ENCODE measurements around the gene FAAH2. TPM values are rescaled to one million over a fixed set of nuclear protein-coding genes. Genes with fewer than 3 reads are reported as not detected.

FAAH2 gene
- total and polyA plus RNA-seq, 2 donors (not counting 3 experiments of a cell fraction or from before 2014, with no cell fraction given): 0.06 to 0.15 TPM

DNA sequence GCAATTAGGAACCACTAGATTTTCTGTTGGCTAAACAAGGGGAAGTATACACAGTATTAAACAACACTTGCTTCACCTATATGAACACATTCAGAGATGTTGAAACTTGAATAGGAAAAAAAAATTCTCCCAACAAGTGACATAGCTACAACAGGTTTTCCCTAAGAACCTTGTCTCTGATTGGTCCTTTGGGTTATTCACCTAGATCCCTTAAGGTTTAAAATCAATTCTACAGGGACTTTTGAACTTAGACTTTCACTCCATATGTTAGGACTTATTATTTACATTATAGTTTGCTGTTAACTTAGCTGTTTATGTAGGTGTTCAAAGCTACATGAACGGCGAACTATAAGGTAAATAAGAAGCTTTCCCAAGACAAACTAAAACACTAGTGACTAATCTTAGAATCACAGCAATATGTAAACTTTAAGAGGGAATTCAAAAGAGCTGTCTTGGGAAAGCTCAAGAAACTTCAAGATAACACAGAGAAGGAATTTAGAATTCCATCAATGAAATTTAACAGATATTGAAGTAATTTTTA, 233.1 kb downstream of the FAAH2 start:
- ChIA-PET CTCF (interaction anchor here (1.6 kb wide), 1 partner anchor 10 kb away, joined by 4 read pairs; no protein-coding TSS in a partner anchor), POLR2A (no interaction called here)
- Histone ChIP-seq H3K9ac (replicated peaks; ENCODE audit: extremely low read depth, insufficient read depth, low read length) (no peak overlapping the region), H3K36me3 (ENCODE audit: control insufficient read depth in 2 of 2, extremely low read depth in 1 of 2, insufficient read depth in 2 of 2, low read length in 2 of 2) (no peaks in the 10 kb centered on the region), H3K4me3 (replicated peaks in 1 of 3; ENCODE audit: insufficient read depth in 1 of 3, low read depth in 1 of 3, low read length in 3 of 3) (no peak overlapping the region), H3K9me3 (replicated peaks; ENCODE audit: control insufficient read depth, insufficient read depth, low read length) (no peaks in the 10 kb centered on the region), H3K4me1 (ENCODE audit: control insufficient read depth, extremely low read depth, insufficient read depth, low read length) (no peaks in the 10 kb centered on the region), H3K27ac (ENCODE audit: insufficient read depth, low read depth, low read length) (no peak overlapping the region), H3K4me2 (ENCODE audit: insufficient read depth, low read length) (no peak overlapping the region), H3K27me3 (ENCODE audit: control insufficient read depth in 2 of 2, insufficient read depth in 2 of 2, low read length in 2 of 2) (no peaks in the 10 kb centered on the region), H2AFZ (ENCODE audit: low read depth, low read length) (no peak overlapping the region), H3K9me1 (replicated peaks; ENCODE audit: control insufficient read depth, extremely low read depth, insufficient read depth, low read length) (no peaks in the 10 kb centered on the region), H4K20me1 (replicated peaks; ENCODE audit: control insufficient read depth, extremely low read depth, insufficient read depth, low read length) (no peaks in the 10 kb centered on the region), H3K79me2 (ENCODE audit: control insufficient read depth, insufficient read depth, low read length) (no peaks in the 10 kb centered on the region)
- dilution Hi-C loops (cut with MboI; ENCODE audit: extremely low pct_ligation_motif_present, low sequenced_read_pairs): no loop called here
- DNase-seq (ENCODE audit: low read depth, low spot score) (no peak), FAIRE-seq (no peak)
- TF ChIP-seq POLR2A (IDR thresholded peaks at IDR 0.05; ENCODE audit: low read depth, low read length) (no peak), FOS (IDR thresholded peaks at IDR 0.05; ENCODE audit: borderline replicate concordance, insufficient read depth, low read length) (no peak), POLR2AphosphoS5 (IDR thresholded peaks at IDR 0.05; ENCODE audit: insufficient read depth, low read depth, low read length) (no peak), EZH2 (IDR thresholded peaks at IDR 0.05; ENCODE audit: borderline replicate concordance, low read depth, low read length, severe bottlenecking) (no peak), JUN (IDR thresholded peaks at IDR 0.05; ENCODE audit: borderline replicate concordance, insufficient read depth, insufficient read length, low read depth) (no peak), GATA2 (IDR thresholded peaks at IDR 0.05; ENCODE audit: insufficient read depth, insufficient read length, low read depth, low read length) (no peak), MYC (IDR thresholded peaks at IDR 0.05; ENCODE audit: low read depth, low read length) (no peak)
- TF ChIP-seq, protein P1, sequence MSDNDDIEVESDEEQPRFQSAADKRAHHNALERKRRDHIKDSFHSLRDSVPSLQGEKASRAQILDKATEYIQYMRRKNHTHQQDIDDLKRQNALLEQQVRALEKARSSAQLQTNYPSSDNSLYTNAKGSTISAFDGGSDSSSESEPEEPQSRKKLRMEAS (IDR thresholded peaks at IDR 0.05; ENCODE audit: insufficient read depth, insufficient read length): no peak
- TF ChIP-seq, protein P2, sequence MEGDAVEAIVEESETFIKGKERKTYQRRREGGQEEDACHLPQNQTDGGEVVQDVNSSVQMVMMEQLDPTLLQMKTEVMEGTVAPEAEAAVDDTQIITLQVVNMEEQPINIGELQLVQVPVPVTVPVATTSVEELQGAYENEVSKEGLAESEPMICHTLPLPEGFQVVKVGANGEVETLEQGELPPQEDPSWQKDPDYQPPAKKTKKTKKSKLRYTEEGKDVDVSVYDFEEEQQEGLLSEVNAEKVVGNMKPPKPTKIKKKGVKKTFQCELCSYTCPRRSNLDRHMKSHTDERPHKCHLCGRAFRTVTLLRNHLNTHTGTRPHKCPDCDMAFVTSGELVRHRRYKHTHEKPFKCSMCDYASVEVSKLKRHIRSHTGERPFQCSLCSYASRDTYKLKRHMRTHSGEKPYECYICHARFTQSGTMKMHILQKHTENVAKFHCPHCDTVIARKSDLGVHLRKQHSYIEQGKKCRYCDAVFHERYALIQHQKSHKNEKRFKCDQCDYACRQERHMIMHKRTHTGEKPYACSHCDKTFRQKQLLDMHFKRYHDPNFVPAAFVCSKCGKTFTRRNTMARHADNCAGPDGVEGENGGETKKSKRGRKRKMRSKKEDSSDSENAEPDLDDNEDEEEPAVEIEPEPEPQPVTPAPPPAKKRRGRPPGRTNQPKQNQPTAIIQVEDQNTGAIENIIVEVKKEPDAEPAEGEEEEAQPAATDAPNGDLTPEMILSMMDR (IDR thresholded peaks at IDR 0.05; ENCODE audit: extremely low read depth in 1 of 2, insufficient read depth in 1 of 2, low read depth in 1 of 2, low read length in 2 of 2): no peak
- intact Hi-C loops (cut with micrococcal nuclease): no loop called here
- no TSS peak for BruUV-seq (replicated peaks)

Measured in endothelial cell of umbilical vein (primary cell).